PFSK-1 (cell line): Measurements from ENCODE around the gene FLG2. TPM values are rescaled to one million over a fixed set of nuclear protein-coding genes. Genes with fewer than 3 reads are reported as not detected.

Experiments used
- FOXP2 ChIP-seq: optimal IDR thresholded peaks from 2 replicates; pipeline ENCODE3; 2011; ENCODE audit warnings: borderline replicate concordance, control low read depth, inconsistent platforms; ENCODE audit not compliant: insufficient read depth; ENCODE audit errors: extremely low read length, extremely low read depth
- POLR2AphosphoS5 ChIP-seq: IDR thresholded peaks from 2 replicates; pipeline ENCODE4 v1.6.1; 2012; ENCODE audit warnings: low read depth, mild to moderate bottlenecking, control low read depth, low read length, moderate library complexity
- SIN3A ChIP-seq: IDR thresholded peaks from 2 replicates; pipeline ENCODE4 v1.6.1; 2012; ENCODE audit warnings: mild to moderate bottlenecking, low read length, moderate library complexity, borderline replicate concordance; ENCODE audit not compliant: insufficient read depth
- TAF1 ChIP-seq: IDR thresholded peaks from 2 replicates; pipeline ENCODE4 v1.6.1; 2012; ENCODE audit warnings: low read length, control low read depth, borderline replicate concordance; ENCODE audit not compliant: insufficient read depth
- polyA plus RNA-seq: library from polyadenylated mRNA; unstranded; fragments of >200 nt; gene quantifications from one replicate; pipeline ENCODE4 v1.2.1, GENCODE V29; 2012; ENCODE audit warnings: low read depth, missing spikeins; ENCODE audit not compliant: insufficient read length
- TF ChIP-seq, protein P1 (sequence below), 2 experiments: IDR thresholded peaks; 2 replicates each; pipeline versions ENCODE4 v1.6.1 to v1.8.0; 2011 to 2012; ENCODE audit warnings: low read depth in 2 of 2, low read length in 2 of 2, control low read depth in 1 of 2, inconsistent platforms in 1 of 2, mild to moderate bottlenecking in 1 of 2, moderate library complexity in 1 of 2; ENCODE audit not compliant: insufficient read depth in 1 of 2

The FLG2 gene
- not detected for polyA plus RNA-seq

DNA sequence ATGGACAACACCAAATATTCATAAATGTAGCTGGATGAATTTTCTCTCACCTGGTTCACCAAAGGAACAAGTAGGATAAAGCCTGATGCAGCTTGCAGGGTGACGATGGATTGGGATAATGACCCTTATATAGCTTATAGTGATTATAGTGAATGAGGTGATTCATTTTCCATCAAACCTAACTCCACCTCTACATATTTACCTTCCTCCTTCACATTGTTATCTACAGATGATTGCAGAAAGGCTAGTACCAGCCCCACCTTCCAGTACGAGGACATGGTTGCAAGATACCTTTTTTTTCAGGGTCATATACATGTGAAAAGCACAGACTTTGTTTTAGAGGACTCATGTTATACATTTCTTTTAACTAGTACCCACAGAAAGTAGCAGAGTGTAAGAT lies at the start of gene FLG2:
Gene FLG2, minus strand, starts transcription at position 101 of the 400 bp plus-strand sequence. CDS start 1,122 bp downstream, outside the sequence.
- TF ChIP-seq FOXP2 (no peak), TAF1 (no peak), SIN3A (no peak), POLR2AphosphoS5 (no peak)
- TF ChIP-seq, protein P1, sequence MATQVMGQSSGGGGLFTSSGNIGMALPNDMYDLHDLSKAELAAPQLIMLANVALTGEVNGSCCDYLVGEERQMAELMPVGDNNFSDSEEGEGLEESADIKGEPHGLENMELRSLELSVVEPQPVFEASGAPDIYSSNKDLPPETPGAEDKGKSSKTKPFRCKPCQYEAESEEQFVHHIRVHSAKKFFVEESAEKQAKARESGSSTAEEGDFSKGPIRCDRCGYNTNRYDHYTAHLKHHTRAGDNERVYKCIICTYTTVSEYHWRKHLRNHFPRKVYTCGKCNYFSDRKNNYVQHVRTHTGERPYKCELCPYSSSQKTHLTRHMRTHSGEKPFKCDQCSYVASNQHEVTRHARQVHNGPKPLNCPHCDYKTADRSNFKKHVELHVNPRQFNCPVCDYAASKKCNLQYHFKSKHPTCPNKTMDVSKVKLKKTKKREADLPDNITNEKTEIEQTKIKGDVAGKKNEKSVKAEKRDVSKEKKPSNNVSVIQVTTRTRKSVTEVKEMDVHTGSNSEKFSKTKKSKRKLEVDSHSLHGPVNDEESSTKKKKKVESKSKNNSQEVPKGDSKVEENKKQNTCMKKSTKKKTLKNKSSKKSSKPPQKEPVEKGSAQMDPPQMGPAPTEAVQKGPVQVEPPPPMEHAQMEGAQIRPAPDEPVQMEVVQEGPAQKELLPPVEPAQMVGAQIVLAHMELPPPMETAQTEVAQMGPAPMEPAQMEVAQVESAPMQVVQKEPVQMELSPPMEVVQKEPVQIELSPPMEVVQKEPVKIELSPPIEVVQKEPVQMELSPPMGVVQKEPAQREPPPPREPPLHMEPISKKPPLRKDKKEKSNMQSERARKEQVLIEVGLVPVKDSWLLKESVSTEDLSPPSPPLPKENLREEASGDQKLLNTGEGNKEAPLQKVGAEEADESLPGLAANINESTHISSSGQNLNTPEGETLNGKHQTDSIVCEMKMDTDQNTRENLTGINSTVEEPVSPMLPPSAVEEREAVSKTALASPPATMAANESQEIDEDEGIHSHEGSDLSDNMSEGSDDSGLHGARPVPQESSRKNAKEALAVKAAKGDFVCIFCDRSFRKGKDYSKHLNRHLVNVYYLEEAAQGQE (IDR thresholded peaks at IDR 0.05; ENCODE audit: insufficient read depth in 1 of 2, low read depth in 2 of 2, low read length in 2 of 2), result no peak

DNA sequence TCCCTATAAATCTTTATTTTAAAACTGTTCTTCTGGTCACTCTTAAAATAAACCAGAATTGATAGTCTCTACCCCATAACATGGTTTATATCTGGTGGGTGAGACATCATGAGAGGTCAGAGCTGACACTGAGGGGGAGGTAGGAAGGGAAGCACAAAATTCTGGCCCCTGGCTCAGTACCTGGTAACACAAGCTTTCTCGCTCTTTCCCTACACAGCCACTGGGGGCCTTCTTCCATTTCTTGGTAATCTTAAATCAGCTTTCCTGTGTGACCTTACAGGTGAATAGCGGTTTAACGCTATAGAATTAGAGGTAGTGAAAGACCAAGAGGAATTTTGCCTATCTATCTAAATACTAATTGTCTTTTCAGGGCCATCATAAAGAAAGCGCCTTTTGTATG lies 48.9 kb upstream of the FLG2 start:
- TF ChIP-seq POLR2AphosphoS5 (no peak), TAF1 (no peak), SIN3A (no peak), FOXP2 (no peak)
- TF ChIP-seq, protein P1 (IDR thresholded peaks at IDR 0.05; ENCODE audit: insufficient read depth in 1 of 2, low read depth in 2 of 2, low read length in 2 of 2), result no peak

DNA sequence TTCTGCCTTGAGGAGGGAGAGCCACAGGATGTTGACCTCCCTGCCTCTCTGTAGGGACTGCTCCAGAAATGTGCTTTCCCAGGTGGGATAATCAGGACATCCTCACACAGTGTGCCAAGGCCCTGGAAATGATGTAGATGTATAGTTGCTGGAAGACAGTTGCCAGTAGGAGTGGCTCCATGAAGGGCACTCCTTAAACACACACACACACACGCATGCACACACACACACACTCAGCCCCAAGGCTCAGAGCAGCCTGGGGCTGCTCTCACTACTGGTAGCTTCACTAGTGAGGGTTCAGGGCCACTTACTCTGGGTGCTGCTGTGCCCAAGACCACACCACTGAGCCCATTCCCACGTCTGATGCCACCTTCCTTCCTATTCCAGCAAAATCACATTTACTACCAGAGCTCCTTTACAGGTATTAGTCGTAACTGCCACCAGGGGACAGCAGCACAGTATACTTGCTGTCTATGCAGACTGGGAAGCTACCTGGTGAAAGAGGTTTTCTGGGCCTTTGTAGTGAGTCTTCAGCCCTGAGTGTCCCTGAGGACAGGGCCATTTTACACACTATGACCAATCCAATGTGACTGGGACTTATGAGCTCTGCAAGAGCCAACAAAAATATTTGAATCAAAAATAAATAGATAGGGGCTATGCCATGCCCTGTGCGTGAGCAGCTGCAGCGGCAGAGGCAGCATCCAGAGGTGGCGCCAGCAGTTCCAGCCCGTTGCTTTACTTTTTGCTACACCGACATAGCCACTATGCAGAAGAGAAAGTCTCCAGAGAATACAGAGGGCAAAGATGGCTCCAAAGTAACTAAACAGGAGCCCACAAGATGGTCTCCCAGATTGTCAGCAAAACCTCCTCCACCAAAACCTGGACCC lies 39.2 kb upstream of the FLG2 start:
- TF ChIP-seq POLR2AphosphoS5 (no peak), FOXP2 (no peak), TAF1 (no peak), SIN3A (no peak)
- TF ChIP-seq, protein P1 (IDR thresholded peaks at IDR 0.05; ENCODE audit: insufficient read depth in 1 of 2, low read depth in 2 of 2, low read length in 2 of 2), result no peak

DNA sequence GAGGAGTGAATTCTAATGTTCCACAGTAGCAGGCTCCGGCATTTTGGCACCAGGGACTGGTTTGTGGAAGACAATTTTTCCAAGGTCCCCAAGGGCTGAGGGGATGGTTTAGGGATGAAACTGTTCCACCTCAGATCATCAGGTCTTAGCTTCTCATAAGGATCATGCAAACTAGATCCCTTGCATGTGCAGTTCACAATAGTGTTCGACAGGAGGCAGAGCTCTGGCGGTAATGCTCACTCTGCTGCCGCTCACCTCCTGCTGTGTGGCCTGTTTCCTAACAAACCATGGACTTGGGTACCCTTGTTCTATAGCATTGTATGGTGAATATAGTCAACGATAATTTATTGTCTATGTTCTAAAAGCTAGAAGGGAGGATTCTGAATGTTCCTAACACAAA lies 37.7 kb upstream of the FLG2 start:
- TF ChIP-seq SIN3A, result no peak
- TF ChIP-seq TAF1, result no peak
- TF ChIP-seq, protein P1 (IDR thresholded peaks at IDR 0.05; ENCODE audit: insufficient read depth in 1 of 2, low read depth in 2 of 2, low read length in 2 of 2), result no peak
- TF ChIP-seq POLR2AphosphoS5, result no peak
- no peak for TF ChIP-seq FOXP2
